Keratinocyte (primary cell): ENCODE data around the gene SGO2. TPM values are rescaled to one million over a fixed set of nuclear protein-coding genes. Genes with fewer than 3 reads are reported as not detected.
A peak's percentile ranks its signal among the peaks of the same experiment; 100 is the strongest.

Experiments
- DNase-seq: peaks from one replicate; pipeline ENCODE4 v3.0.0-alpha.2; 2011; ENCODE audit warnings: low read depth, missing footprints, low spot score
- FAIRE-seq: peaks from 2 replicates; lab custom pipeline; 2011; peaks lifted over from hg19 to GRCh38; lab: Jason Lieb, UNC
- H2AFZ ChIP-seq: 2 replicates; pipeline ENCODE4 v1.6.0; 2012; ENCODE audit warnings: low read length, control low read depth, inconsistent platforms; ENCODE audit not compliant: control insufficient read depth
- H3K27ac ChIP-seq: 2 replicates; pipeline ENCODE4 v1.5.1; 2011; ENCODE audit warnings: low read length; ENCODE audit not compliant: control insufficient read depth, insufficient read depth
- H3K27me3 ChIP-seq: 3 replicates; pipeline ENCODE4 v1.6.0; 2011; ENCODE audit warnings: low read length; ENCODE audit not compliant: control insufficient read depth, insufficient read depth; ENCODE audit errors: extremely low read depth
- H3K36me3 ChIP-seq, 2 experiments: 2 replicates in 1 of 2; 3 replicates in 1 of 2; pipeline ENCODE4 v1.5.1; 2011; ENCODE audit warnings: low read length in 2 of 2, mild to moderate bottlenecking in 1 of 2; ENCODE audit not compliant: control insufficient read depth in 2 of 2, insufficient read depth in 2 of 2; ENCODE audit errors: extremely low read depth in 1 of 2
- H3K4me1 ChIP-seq: 3 replicates; pipeline ENCODE4 v1.5.1; 2011; ENCODE audit warnings: low read length; ENCODE audit not compliant: control insufficient read depth, insufficient read depth; ENCODE audit errors: extremely low read depth
- H3K4me2 ChIP-seq: 3 replicates; pipeline ENCODE4 v1.6.0; 2011; ENCODE audit warnings: low read depth, low read length; ENCODE audit not compliant: control insufficient read depth, insufficient read depth; ENCODE audit errors: extremely low read depth
- H3K4me3 ChIP-seq, 3 experiments: fragments of 200-600 bp in 1 of 3; sonication (generic) in 1 of 3; 2 replicates in 2 of 3; 3 replicates in 1 of 3; pipeline ENCODE4 v1.5.1; 2011 to 2016; ENCODE audit warnings: low read length in 3 of 3, mild to moderate bottlenecking in 3 of 3, control low read depth in 2 of 3, inconsistent platforms in 1 of 3, low read depth in 1 of 3, mixed read lengths in 1 of 3, mixed run types in 1 of 3, moderate library complexity in 1 of 3; ENCODE audit not compliant: control insufficient read depth in 2 of 3, insufficient read depth in 2 of 3; ENCODE audit errors: extremely low read depth in 1 of 3
- H3K79me2 ChIP-seq: 2 replicates; pipeline ENCODE4 v1.6.0; 2012; ENCODE audit warnings: low read length; ENCODE audit not compliant: control insufficient read depth, insufficient read depth
- H3K9ac ChIP-seq: 3 replicates; pipeline ENCODE4 v1.6.0; 2011; ENCODE audit warnings: low read length; ENCODE audit not compliant: control insufficient read depth, insufficient read depth; ENCODE audit errors: extremely low read depth
- H3K9me1 ChIP-seq: 3 replicates; pipeline ENCODE4 v1.6.0; 2011; ENCODE audit warnings: low read length; ENCODE audit not compliant: control insufficient read depth, insufficient read depth; ENCODE audit errors: extremely low read depth
- H3K9me3 ChIP-seq: 2 replicates; pipeline ENCODE4 v1.5.1; 2012; ENCODE audit warnings: low read depth, low read length; ENCODE audit not compliant: control insufficient read depth
- H4K20me1 ChIP-seq: 3 replicates; pipeline ENCODE4 v1.6.0; 2011; ENCODE audit warnings: low read length; ENCODE audit not compliant: control insufficient read depth, insufficient read depth; ENCODE audit errors: extremely low read depth
- CTCF ChIP-seq, 3 experiments: IDR thresholded peaks in 1 of 3; conservative IDR thresholded peaks in 1 of 3; optimal IDR thresholded peaks in 1 of 3; 2 replicates in 2 of 3; 3 replicates in 1 of 3; pipeline versions ENCODE3 to v1.5.1; 2011; ENCODE audit warnings: low read length in 3 of 3, mild to moderate bottlenecking in 3 of 3, moderate library complexity in 2 of 3, control low read depth in 1 of 3, inconsistent platforms in 1 of 3; ENCODE audit not compliant: insufficient read depth in 2 of 3; ENCODE audit errors: extremely low read depth in 1 of 3
- EZH2 ChIP-seq: IDR thresholded peaks from one replicate; pipeline ENCODE4 v1.6.1; 2012; ENCODE audit warnings: inconsistent platforms, mild to moderate bottlenecking, low read length, moderate library complexity
- dilution Hi-C: fragments of 300-500 bp; cut with MboI; formaldehyde crosslinking; loops from one replicate; pipeline ENCODE4 v1.7.0; 2020; ENCODE audit warnings: low sequenced_read_pairs; ENCODE audit not compliant: extremely low pct_ligation_motif_present
- polyA plus RNA-seq, 5 experiments: library from polyadenylated mRNA; depleted of rRNA in 3 of 5; stranded (reverse) in 3 of 5; stranded (forward) in 1 of 5; unstranded in 1 of 5; fragments of >200 nt; gene quantifications; 1 replicate in 1 of 5; 2 replicates in 3 of 5; 3 replicates in 1 of 5; pipeline versions ENCODE4 v1.2.1 to v1.2.3, GENCODE V29; 2011 to 2012; ENCODE audit warnings: missing spikeins in 2 of 5, low read depth in 1 of 5, low replicate concordance in 1 of 5

The SGO2 gene
- polyA plus RNA-seq, 1 donor (not counting 4 experiments of a cell fraction or from before 2014, with no cell fraction given): 8.6 TPM

GRCh38 chr2:200525066-200525465 is 941 bp upstream of the SGO2 start:
- no peaks in the 10 kb centered on the region for H3K36me3 ChIP-seq
- H3K9me3 ChIP-seq: no peaks in the 10 kb centered on the region
- peak overlapping the region; percentile 81 for H2AFZ ChIP-seq
- H3K4me3 ChIP-seq: no peak overlapping the region
- H3K27ac ChIP-seq: no peak overlapping the region
- H3K9ac ChIP-seq: no peak overlapping the region
- DNase-seq: no peak
- H3K4me1 ChIP-seq: peaks cover 16% of the 10 kb centered on the region
- peak overlapping the region; percentile 89 for H3K4me2 ChIP-seq
- no peaks in the 10 kb centered on the region for H4K20me1 ChIP-seq
- H3K9me1 ChIP-seq: no peaks in the 10 kb centered on the region
- dilution Hi-C loops: no loop called here
- H3K79me2 ChIP-seq: peaks cover 35% of the 10 kb centered on the region
- no peaks in the 10 kb centered on the region for H3K27me3 ChIP-seq
- TF ChIP-seq CTCF (optimal IDR thresholded peaks at IDR 0.05 in 1 of 3, IDR thresholded peaks at IDR 0.05 in 1 of 3, conservative IDR thresholded peaks at IDR 0.05 in 1 of 3; ENCODE audit: extremely low read depth in 1 of 3, insufficient read depth in 2 of 3, low read length in 3 of 3) (no peak), EZH2 (no peak)
- FAIRE-seq: no peak

- TF ChIP-seq EZH2 (no peak), CTCF (optimal IDR thresholded peaks at IDR 0.05 in 1 of 3, IDR thresholded peaks at IDR 0.05 in 1 of 3, conservative IDR thresholded peaks at IDR 0.05 in 1 of 3; ENCODE audit: extremely low read depth in 1 of 3, insufficient read depth in 2 of 3, low read length in 3 of 3) (no peak)
- FAIRE-seq (no peak), DNase-seq (no peak)
- H4K20me1 ChIP-seq: no peaks in the 10 kb centered on the region
- peak overlapping the region; percentile 86 for H3K9ac ChIP-seq
- no peak overlapping the region for H3K27ac ChIP-seq
- H3K36me3 ChIP-seq: no peaks in the 10 kb centered on the region
- dilution Hi-C loops: no loop called here
- H3K4me3 ChIP-seq: peak overlapping the region; percentile 59 to 97 (median 88)
- H3K4me1 ChIP-seq: peaks cover 16% of the 10 kb centered on the region
- H3K27me3 ChIP-seq: no peaks in the 10 kb centered on the region
- peaks cover 36% of the 10 kb centered on the region for H3K79me2 ChIP-seq
- H3K9me3 ChIP-seq: no peaks in the 10 kb centered on the region
- H3K4me2 ChIP-seq: peak overlapping the region; percentile 89
- H2AFZ ChIP-seq: peak overlapping the region; percentile 81
- no peaks in the 10 kb centered on the region for H3K9me1 ChIP-seq
Observed at GRCh38 chr2:200525551-200525881, 491 bp upstream of the SGO2 start.
